ENCODE results near the gene F2RL1.

F2RL1 gene

DNA sequence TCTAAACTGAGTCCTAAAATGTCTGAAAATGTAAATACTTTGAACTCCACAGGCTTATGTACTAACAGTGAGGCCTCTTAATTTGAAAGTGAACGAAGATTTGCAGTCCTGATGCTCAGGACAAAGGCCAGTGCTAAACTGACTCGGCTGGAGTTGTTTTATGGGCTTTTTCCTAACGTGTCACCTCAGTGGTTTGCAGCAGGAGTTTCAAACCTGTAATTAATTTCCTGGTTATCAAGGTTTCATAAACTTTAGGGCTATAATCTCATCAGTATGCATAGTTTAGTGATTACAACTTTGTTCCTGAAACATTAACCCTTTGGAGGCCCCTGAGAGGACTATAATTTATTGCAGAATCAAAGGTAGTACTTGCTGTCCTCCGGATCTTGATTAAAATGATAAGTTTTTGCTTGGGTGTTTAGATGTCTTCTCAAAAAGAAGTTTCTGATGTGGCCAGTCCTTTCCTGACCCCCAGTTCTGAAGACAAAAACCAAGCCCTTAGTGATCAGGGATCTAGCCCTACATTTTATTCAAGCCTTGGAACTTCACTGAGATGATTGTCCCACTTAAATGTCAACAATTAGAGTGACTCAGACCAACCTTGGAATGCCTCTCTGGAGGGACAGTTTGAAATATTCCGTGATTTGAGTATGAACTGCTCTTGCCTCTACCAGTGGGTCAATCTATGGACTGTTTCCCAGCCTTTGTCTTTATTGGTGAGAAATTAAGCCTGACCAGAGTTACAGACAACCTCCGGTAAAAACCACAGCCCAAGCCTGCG lies 19.8 kb downstream of the F2RL1 start (continued):
- TF ChIP-seq ZIC2 (tag by site-specific recombination; IDR thresholded peaks at IDR 0.05): peak; percentile 81
- no peak for TF ChIP-seq ZNF354C (tag by site-specific recombination; IDR thresholded peaks at IDR 0.05; ENCODE audit: borderline replicate concordance, low read depth)
- TF ChIP-seq, protein P1, sequence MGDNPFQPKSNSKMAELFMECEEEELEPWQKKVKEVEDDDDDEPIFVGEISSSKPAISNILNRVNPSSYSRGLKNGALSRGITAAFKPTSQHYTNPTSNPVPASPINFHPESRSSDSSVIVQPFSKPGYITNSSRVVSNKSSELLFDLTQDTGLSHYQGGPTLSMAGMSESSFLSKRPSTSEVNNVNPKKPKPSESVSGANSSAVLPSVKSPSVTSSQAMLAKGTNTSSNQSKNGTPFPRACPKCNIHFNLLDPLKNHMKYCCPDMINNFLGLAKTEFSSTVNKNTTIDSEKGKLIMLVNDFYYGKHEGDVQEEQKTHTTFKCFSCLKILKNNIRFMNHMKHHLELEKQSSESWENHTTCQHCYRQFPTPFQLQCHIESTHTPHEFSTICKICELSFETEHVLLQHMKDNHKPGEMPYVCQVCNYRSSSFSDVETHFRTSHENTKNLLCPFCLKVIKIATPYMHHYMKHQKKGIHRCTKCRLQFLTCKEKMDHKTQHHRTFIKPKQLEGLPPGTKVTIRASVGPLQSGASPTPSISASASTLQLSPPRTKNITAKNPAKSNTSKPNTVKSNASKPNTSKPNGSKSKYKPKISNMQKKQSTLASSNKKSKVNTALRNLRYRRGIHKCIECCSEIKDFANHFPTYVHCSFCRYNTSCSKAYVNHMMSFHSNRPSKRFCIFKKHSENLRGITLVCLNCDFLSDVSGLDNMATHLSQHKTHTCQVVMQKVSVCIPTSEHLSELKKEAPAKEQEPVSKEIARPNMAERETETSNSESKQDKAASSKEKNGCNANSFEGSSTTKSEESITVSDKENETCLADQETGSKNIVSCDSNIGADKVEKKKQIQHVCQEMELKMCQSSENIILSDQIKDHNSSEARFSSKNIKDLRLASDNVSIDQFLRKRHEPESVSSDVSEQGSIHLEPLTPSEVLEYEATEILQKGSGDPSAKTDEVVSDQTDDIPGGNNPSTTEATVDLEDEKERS (tag by site-specific recombination; IDR thresholded peaks at IDR 0.05): no peak
- TF ChIP-seq PRDM2 (tag by site-specific recombination; IDR thresholded peaks at IDR 0.05; ENCODE audit: borderline replicate concordance): no peak
- no peak for TF ChIP-seq GLIS1 (tag by site-specific recombination; IDR thresholded peaks at IDR 0.05)
- no peak for TF ChIP-seq ZNF133 (tag by site-specific recombination; IDR thresholded peaks at IDR 0.05)
- no peak for TF ChIP-seq GFI1B (tag by site-specific recombination; IDR thresholded peaks at IDR 0.05)
- no peak for TF ChIP-seq ZFHX2 (tag by site-specific recombination; conservative IDR thresholded peaks at IDR 0.05)
- TF ChIP-seq KLF8 (tag by site-specific recombination; IDR thresholded peaks at IDR 0.05): no peak; the same call in 1 of the 2 replicates
- TF ChIP-seq KLF16 (tag by site-specific recombination; IDR thresholded peaks at IDR 0.05): no peak
- TF ChIP-seq ZNF548 (tag by site-specific recombination; IDR thresholded peaks at IDR 0.05): no peak
- no peak for TF ChIP-seq ZNF23 (tag by site-specific recombination; IDR thresholded peaks at IDR 0.05; ENCODE audit: borderline replicate concordance)
- TF ChIP-seq ZNF791 (tag by site-specific recombination; IDR thresholded peaks at IDR 0.05): no peak
- peak; percentile 39; the same call in 1 of the 2 replicates for TF ChIP-seq ZNF24 (tag by site-specific recombination; IDR thresholded peaks at IDR 0.05)
- TF ChIP-seq ZNF426 (tag by site-specific recombination; IDR thresholded peaks at IDR 0.05): no peak
- no peak for TF ChIP-seq ZNF404 (tag by site-specific recombination; IDR thresholded peaks at IDR 0.05)
- TF ChIP-seq EGR2 (tag by site-specific recombination; IDR thresholded peaks at IDR 0.05; ENCODE audit: low read depth): no peak
- no peak for TF ChIP-seq ZNF211 (tag by site-specific recombination; IDR thresholded peaks at IDR 0.05; ENCODE audit: low read depth)
- TF ChIP-seq, protein P2, sequence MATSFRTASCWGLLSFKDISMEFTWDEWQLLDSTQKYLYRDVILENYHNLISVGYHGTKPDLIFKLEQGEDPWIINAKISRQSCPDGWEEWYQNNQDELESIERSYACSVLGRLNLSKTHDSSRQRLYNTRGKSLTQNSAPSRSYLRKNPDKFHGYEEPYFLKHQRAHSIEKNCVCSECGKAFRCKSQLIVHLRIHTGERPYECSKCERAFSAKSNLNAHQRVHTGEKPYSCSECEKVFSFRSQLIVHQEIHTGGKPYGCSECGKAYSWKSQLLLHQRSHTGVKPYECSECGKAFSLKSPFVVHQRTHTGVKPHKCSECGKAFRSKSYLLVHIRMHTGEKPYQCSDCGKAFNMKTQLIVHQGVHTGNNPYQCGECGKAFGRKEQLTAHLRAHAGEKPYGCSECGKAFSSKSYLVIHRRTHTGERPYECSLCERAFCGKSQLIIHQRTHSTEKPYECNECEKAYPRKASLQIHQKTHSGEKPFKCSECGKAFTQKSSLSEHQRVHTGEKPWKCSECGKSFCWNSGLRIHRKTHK (tag by site-specific recombination; IDR thresholded peaks at IDR 0.05): no peak
- TF ChIP-seq ZNF830 (tag by site-specific recombination; IDR thresholded peaks at IDR 0.05; ENCODE audit: low read depth): no peak
- TF ChIP-seq ZNF843 (tag by site-specific recombination; IDR thresholded peaks at IDR 0.05): 0 out of 2 replicates have a peak, but pooled peaks have one; percentile 21
- TF ChIP-seq ZNF529 (tag by site-specific recombination; IDR thresholded peaks at IDR 0.05; ENCODE audit: insufficient replicate concordance): no peak
- TF ChIP-seq ZNF302 (tag by site-specific recombination; IDR thresholded peaks at IDR 0.05; ENCODE audit: low read depth): no peak
- no peak for TF ChIP-seq REST (tag by site-specific recombination; IDR thresholded peaks at IDR 0.05)
- TF ChIP-seq ZFP69B (tag by site-specific recombination; IDR thresholded peaks at IDR 0.05): peak; percentile 75; the same call in 1 of the 2 replicates
- no peak for TF ChIP-seq YY1 (tag by site-specific recombination; IDR thresholded peaks at IDR 0.05)
